ENCODE measurements around the gene F2RL3.

DNA sequence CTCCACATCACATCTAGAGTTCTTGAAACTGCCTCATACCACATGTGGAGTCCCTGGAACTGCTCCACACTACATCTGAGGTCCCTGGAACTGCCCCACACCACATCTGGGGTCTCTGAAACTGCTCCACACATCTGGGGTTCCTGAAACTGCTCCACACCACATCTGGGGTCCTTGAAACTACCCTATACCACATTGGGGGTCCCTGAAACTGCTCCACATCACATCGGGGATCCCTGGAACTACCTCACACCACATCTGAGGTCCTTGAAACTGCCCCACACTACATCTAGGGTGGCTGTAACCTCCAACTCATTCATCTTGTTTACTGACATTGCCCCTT lies 33.8 kb downstream of the F2RL3 start:
- TF ChIP-seq, protein P1, sequence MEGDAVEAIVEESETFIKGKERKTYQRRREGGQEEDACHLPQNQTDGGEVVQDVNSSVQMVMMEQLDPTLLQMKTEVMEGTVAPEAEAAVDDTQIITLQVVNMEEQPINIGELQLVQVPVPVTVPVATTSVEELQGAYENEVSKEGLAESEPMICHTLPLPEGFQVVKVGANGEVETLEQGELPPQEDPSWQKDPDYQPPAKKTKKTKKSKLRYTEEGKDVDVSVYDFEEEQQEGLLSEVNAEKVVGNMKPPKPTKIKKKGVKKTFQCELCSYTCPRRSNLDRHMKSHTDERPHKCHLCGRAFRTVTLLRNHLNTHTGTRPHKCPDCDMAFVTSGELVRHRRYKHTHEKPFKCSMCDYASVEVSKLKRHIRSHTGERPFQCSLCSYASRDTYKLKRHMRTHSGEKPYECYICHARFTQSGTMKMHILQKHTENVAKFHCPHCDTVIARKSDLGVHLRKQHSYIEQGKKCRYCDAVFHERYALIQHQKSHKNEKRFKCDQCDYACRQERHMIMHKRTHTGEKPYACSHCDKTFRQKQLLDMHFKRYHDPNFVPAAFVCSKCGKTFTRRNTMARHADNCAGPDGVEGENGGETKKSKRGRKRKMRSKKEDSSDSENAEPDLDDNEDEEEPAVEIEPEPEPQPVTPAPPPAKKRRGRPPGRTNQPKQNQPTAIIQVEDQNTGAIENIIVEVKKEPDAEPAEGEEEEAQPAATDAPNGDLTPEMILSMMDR (IDR thresholded peaks at IDR 0.05; ENCODE audit: insufficient read depth, low read depth, low read length) = no peak
- no peak for TF ChIP-seq EZH2 (IDR thresholded peaks at IDR 0.05; ENCODE audit: insufficient read depth, low read length)
